Measurements from ENCODE around the gene CD151. TPM values are rescaled to one million over a fixed set of nuclear protein-coding genes. Genes with fewer than 3 reads are reported as not detected.

The CD151 gene
- total and polyA plus RNA-seq, 5 experiments from 2014 or later: 9.4 to 24.3 (median 11.2) TPM

DNA sequence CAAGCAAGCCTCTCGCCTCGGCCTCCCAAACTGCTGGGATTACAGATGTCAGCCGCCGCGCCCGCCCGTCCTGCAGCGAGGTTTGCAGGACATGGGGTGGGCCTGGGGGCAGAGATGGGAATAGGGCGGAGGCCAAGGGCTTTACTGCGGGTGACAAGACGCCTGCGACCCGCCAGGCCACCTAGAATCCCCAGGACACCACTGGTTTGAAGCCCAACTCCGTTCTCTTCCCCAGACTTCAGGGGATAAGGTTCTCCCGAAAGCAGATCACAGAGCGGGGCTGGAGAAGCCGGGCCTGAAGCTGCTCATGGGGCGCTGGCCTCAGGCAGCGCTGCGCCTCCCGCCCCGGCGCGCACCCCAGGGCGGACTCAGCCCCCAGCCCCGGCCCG, 9.2 kb downstream of the CD151 start:
- peak in 1 of 2 donors; percentile 4 for ATAC-seq
- Mint-ChIP-seq H3K4me3 (peak overlapping the region; percentile 78 to 91 (median 84)), H3K27ac (peak overlapping the region in 9 of 10 donors; percentile 59 to 83 (median 71)), H3K27me3 (peaks cover 0 to 1% (median 0%) of the 10 kb centered on the region in 5 donors), H3K4me1 (peaks cover 11 to 42% (median 36%) of the 10 kb centered on the region in 4 donors), H3K36me3 (peaks cover 0 to 9% (median 0%) of the 10 kb centered on the region in 3 donors), H3K9me3 (no peaks in the 10 kb centered on the region)
- DNase-seq: no peak
- POLR2A ChIA-PET: interaction anchor here (0.6 to 6.2 kb wide), 8 partner anchors 8 to 69 kb away, joined by 3 to 92 read pairs (median 10); partner anchors contain the start of genes CD151, CHID1, CRACR2B and PNPLA2

DNA sequence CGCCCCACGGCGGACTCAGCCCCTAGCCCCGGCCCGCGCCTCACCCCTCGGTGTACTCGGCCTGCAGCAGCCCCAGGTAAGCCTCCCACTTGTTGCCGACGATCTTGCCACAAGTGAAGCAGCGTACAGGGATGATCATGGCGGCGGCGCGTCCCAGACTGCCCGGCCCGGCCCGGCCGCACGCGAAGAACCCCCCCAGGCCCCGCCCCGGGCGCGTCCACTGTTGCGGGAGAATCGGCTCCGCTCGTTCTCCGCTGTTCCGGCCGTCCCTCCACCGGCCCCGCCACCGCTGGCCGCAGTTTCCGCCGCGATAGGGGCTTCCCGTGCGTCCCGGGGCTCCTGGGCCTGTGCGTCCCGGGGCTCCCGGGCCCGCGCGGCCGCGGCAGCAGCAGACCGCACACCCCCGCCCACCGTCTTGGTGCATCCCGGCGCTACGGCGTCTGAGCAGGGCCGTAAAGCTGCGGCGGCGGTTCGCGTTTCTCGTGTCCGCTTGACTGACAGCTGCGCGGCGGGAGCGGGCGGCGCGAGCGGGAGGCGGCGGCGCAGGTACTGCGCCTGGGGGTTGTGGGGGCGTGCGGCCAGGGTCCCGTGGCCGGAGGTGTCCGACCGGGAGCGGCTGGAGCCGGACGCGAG, 9.7 kb downstream of the CD151 start, which contains the start of the genes POLR2L and TSPAN4:
Gene POLR2L, minus strand, starts transcription at position 160 of the 633 bp plus-strand sequence. Its CDS starts 21 bp downstream, at position 139.
Gene TSPAN4, plus strand, starts transcription at position 483 of the 633 bp plus-strand sequence. CDS start 7,453 bp downstream, outside the sequence.
- ATAC-seq: peak; percentile 78 to 81
- peaks cover 11 to 41% (median 36%) of the 10 kb centered on the region in 4 donors for H3K4me1 Mint-ChIP-seq
- H3K27ac Mint-ChIP-seq: peak within 1 kb of the TSS in 9 of 10 donors; percentile 62 to 83 (median 75)
- peaks cover 0 to 9% (median 0%) of the 10 kb centered on the region in 3 donors for H3K36me3 Mint-ChIP-seq
- H3K4me3 Mint-ChIP-seq: peak within 1 kb of the TSS; percentile 78 to 91 (median 85)
- H3K9me3 Mint-ChIP-seq: no peaks in the 10 kb centered on the region
- DNase-seq: peak; percentile 68 to 98 (median 84)
- H3K27me3 Mint-ChIP-seq: peaks cover 0 to 1% (median 0%) of the 10 kb centered on the region in 5 donors
- POLR2A ChIA-PET: interaction anchor here (0.9 to 6.2 kb wide), 14 partner anchors 8 to 279 kb away, joined by 3 to 92 read pairs (median 6); partner anchors contain the start of genes CD151, CHID1, CRACR2B and PHRF1

DNA sequence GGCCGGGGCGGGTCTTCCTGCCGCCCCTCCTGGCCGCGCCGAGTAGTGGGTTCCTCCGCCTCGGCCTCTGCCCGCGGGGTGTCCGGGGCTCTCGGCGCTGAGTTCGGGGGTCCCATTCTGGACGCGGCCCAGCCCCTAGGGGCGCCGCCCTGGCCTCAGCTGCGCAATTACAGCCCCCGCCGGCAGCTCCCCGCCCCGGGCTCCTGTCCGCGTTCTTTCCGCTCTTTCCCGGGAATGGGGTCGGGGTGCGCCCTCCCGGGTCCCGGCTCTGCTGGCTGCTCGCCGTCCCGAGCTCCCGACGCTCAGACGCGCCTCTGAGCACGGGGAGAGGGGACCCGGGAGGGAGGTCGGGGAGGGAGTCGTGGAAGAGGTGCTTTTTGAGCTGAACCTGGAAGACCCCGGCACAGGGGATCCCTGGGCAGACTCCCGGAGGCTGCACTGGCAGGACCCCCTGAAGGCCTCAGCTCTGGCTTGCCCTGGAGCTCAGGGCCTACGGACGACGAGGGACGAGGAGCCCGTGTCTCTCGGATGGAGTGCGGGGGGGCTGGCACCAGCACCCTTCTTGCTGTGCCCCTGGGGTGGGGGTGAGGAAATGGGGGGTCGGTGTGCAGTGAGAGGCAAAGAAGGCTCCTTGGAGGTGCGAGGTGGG, 10.5 kb downstream of the CD151 start:
- Mint-ChIP-seq H3K9me3 (no peaks in the 10 kb centered on the region), H3K27ac (peak overlapping the region in 9 of 10 donors; percentile 44 to 79 (median 71))
- ATAC-seq: peak in 1 of 2 donors; percentile 14

DNA sequence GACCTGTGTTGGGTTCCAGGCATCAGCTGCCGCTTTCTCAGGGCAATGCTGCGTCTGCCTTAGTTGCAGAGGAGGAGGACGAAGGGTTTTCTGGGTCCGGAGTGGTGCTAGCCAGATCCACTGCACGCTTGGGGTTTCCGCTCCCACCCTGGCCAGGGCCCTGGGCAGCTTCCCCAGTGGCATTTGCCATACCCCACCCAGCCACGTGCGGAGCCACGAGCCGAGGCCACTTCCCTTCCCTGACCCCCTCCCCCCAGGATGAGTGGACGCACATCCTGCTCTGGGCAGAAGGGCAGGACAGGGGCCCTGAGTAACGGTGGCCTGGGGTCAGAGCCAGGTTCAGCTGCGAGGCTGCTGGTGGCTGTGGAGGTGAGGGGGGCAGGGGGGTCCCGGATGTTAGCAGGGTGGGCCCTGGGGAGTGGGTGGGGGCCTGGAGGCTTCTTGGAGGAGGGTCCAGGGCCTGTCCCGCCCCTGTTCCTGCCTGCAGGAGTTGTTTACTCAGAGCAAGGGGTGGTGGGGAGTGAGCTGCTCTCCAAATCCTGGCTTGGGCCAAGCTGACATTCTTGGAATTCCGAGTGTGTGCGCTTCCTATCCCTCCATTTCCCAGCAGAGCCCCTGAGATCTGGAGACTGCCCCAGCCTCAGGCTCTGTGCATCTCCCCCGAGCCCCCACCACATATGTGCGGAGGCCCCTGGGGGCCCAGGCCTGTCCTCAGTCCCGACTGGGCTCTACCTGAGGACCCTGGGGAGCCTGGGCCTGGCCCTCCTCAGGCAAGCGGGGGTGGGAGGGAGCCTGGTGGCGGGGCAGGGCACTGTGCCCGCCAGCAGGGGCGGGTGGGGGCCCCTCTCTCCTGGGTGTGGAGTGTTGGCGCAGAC, 11.3 kb downstream of the CD151 start:
- H3K27me3 Mint-ChIP-seq: peaks cover 0 to 4% (median 0%) of the 10 kb centered on the region in 5 donors
- H3K36me3 Mint-ChIP-seq: peaks cover 0 to 7% (median 0%) of the 10 kb centered on the region in 3 donors
- H3K4me1 Mint-ChIP-seq: peaks cover 11 to 47% (median 41%) of the 10 kb centered on the region in 4 donors
- DNase-seq (no peak), ATAC-seq (peak in 1 of 2 donors; percentile 9)
- no peaks in the 10 kb centered on the region for H3K9me3 Mint-ChIP-seq
- H3K27ac Mint-ChIP-seq: peak overlapping the region; percentile 44 to 79 (median 70)
- POLR2A ChIA-PET: interaction anchor here (1.0 to 6.2 kb wide), 7 partner anchors 7 to 67 kb away, joined by 4 to 92 read pairs (median 10); partner anchors contain the start of genes CD151, CHID1, CRACR2B and PNPLA2
- H3K4me3 Mint-ChIP-seq: peak overlapping the region; percentile 68 to 90 (median 79)

More for the DNA sequence above, 10.5 kb downstream of the CD151 start:
- H3K27me3 Mint-ChIP-seq: peaks cover 0 to 1% (median 0%) of the 10 kb centered on the region in 5 donors
- POLR2A ChIA-PET: interaction anchor here (0.6 to 6.2 kb wide), 15 partner anchors 9 to 280 kb away, joined by 3 to 92 read pairs (median 4); partner anchors contain the start of genes AP2A2, CD151, CHID1 and CRACR2B
- DNase-seq: no peak
- H3K4me1 Mint-ChIP-seq: peaks cover 11 to 41% (median 36%) of the 10 kb centered on the region in 4 donors
- peaks cover 0 to 9% (median 0%) of the 10 kb centered on the region in 3 donors for H3K36me3 Mint-ChIP-seq
- peak overlapping the region; percentile 68 to 90 (median 79) for H3K4me3 Mint-ChIP-seq

DNA sequence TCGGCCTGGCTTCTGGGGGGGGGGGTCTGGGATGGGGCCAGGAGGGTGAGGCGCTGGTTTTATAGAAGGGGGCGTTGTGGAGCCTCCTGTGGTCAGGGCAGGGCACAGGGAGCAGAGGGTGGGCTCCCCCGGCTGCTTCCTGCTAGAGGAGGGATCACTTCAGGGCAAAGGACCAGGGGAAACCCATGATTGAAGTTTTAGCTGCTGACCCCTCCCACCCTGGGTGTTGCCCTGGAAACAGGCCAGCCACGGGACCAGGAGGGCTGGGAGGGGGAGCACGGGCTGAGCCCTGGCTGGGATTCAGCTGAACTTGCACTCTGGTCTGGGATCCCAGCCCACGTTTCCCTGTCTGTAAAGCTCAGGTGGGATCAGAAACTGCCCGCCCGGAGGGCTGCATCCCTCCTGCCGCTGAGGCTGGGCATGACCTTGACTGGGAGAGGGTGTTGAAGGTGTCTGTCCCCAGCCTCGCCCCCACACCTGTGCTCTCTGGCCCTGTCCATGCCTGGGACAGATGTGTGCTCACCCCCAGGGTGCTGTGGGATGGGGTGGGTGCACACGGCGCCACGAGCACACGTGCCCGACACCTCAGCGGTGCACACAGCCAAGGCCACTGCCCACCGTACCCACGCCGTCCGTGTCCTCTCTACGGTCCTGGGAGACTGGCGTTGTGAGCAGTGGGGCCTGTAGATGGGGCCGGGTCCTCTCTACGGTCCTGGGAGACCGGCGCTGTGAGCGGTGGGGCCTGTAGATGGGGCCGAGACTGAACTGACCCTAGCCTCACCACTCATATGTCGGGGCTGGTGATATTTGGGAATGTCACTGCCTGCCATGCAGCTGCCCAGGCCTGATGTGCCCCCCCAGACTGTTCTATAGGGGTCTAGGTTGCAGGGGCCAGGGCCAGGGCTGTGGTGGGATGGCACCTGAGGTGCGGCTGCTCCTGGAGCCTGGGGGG, 12.2 kb downstream of the CD151 start:
- POLR2A ChIA-PET: interaction anchor here (0.8 to 6.2 kb wide), 5 partner anchors 8 to 35 kb away, joined by 4 to 92 read pairs (median 4); partner anchors contain the start of genes CD151, CRACR2B, PNPLA2 and RPLP2
- peak in 3 of 10 donors; percentile 51 to 63 (median 56) for DNase-seq
- Mint-ChIP-seq H3K4me3 (peak overlapping the region in 9 of 10 donors; percentile 9 to 80 (median 54)), H3K27ac (peak overlapping the region in 5 of 10 donors; percentile 20 to 59 (median 44)), H3K27me3 (peaks cover 0 to 7% (median 0%) of the 10 kb centered on the region in 5 donors), H3K4me1 (peaks cover 14 to 45% (median 40%) of the 10 kb centered on the region in 4 donors), H3K9me3 (no peaks in the 10 kb centered on the region), H3K36me3 (peaks cover 0 to 3% (median 0%) of the 10 kb centered on the region in 3 donors)
- ATAC-seq: peak in 1 of 2 donors; percentile 24

DNA sequence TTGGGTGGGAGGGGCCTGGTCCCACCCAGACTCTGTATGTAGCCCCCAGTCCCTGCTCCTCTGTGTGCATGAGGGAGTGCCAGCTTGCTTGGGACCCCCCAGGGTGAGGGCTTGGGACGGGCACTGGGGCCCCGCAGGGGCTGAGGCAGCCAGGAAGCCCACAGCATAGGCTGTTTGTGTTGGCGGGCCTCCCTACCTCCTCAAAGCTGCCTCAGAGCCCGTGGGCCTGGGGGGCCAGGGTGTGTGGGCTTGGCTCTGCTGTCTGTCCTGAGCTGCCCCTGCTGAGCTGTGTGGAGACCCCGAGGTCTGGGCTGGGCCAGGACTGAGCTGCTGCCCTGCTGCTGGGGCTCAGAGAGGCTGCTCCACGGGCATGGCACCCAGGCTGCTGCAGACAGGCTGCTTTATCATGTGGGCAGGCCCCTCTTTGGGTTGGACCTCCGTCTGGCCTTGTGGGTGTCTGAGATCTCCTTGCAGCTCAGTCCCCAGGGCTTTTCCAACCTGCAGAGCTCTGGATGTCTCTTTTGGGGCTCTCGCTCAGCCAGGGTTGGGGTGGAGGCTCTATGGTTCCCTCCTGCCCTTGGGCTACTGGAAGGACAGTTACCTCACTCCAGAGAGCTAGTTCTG, 13.2 kb downstream of the CD151 start:
- H3K27ac Mint-ChIP-seq: peak overlapping the region in 5 of 10 donors; percentile 20 to 67 (median 44)
- H3K4me3 Mint-ChIP-seq: peak overlapping the region in 4 of 10 donors; percentile 13 to 56 (median 20)
- H3K4me1 Mint-ChIP-seq: peaks cover 9 to 37% (median 30%) of the 10 kb centered on the region in 4 donors
- ATAC-seq (no peak), DNase-seq (no peak)
- POLR2A ChIA-PET: interaction anchor here (0.6 to 1.2 kb wide), 3 partner anchors 20 to 145 kb away, joined by 3 to 4 read pairs (median 3); partner anchors contain the start of gene RPLP2
- peaks cover 0 to 7% (median 0%) of the 10 kb centered on the region in 5 donors for H3K27me3 Mint-ChIP-seq
- no peaks in the 10 kb centered on the region for H3K9me3 Mint-ChIP-seq
- H3K36me3 Mint-ChIP-seq: no peaks in the 10 kb centered on the region

DNA sequence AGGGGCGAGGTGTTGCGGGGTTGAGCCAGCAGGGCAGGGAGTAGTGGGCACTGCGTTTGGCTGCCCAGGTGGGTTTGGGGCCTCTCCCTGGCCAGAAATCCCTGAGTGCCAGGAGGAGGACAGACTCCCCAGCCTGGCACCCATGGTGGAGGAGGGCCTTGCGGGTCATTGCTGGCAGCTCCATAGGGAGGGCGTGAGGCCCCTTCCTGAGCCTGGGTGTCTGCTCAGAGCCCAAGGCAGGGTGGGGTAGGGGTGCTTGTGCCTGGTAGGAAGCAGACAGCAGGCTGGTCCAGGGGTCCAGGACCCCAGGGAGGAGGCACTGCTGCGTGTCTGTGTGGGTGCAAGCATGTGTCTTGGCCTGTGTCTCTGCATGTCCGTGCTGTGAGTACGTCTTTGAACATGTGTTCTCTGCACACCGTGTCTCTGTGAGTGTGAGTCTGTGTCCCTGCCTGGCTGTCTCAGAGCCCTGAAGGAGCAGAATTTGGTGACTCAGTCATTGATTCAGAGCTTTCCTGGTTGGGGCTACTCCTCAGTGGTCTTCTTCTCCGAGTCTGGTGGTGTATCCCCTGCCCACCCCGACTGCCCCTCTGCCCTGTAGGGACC, 13.8 kb downstream of the CD151 start:
- H3K4me1 Mint-ChIP-seq: peaks cover 9 to 32% (median 24%) of the 10 kb centered on the region in 4 donors
- H3K27ac Mint-ChIP-seq: no peak overlapping the region
- H3K36me3 Mint-ChIP-seq: no peaks in the 10 kb centered on the region
- no peaks in the 10 kb centered on the region for H3K9me3 Mint-ChIP-seq
- peaks cover 0 to 7% (median 0%) of the 10 kb centered on the region in 5 donors for H3K27me3 Mint-ChIP-seq
- H3K4me3 Mint-ChIP-seq: peak overlapping the region in 3 of 10 donors; percentile 13 to 62 (median 14)
- POLR2A ChIA-PET: interaction anchor here (0.8 to 1.2 kb wide), 3 partner anchors 14 to 37 kb away, joined by 3 to 4 read pairs (median 4); partner anchors contain the start of gene RPLP2
- no peak for ATAC-seq
- no peak for DNase-seq

DNA sequence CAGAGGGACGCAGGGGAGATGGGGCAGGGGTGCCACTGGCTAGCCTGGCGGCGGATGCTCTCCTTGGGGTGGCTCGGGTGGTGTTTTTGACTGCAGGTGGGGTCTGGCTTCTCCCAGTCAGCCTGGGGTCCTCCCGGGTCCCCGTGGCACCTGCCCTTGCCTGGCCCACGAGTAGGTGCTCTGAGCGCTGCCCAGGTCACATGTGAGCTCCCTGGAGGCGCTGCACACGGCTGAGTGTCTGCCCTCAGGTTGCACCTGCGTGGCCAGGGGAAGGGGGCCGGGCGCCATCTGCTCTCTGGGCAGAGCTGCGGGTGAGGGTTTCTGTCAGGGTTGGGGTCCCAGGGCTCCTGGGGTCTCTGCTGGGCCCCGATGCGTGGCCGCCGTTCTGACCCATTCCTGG, 15.1 kb downstream of the CD151 start:
- Mint-ChIP-seq H3K4me1 (peaks cover 9 to 32% (median 22%) of the 10 kb centered on the region in 4 donors), H3K27ac (no peak overlapping the region), H3K9me3 (no peaks in the 10 kb centered on the region), H3K27me3 (peaks cover 0 to 7% (median 0%) of the 10 kb centered on the region in 5 donors), H3K36me3 (no peaks in the 10 kb centered on the region), H3K4me3 (peak overlapping the region in 1 of 10 donors; percentile 75)
- no peak for DNase-seq
- POLR2A ChIA-PET: interaction anchor here (0.5 to 1.7 kb wide), 8 partner anchors 10 to 203 kb away, joined by 3 to 6 read pairs (median 4); partner anchors contain the start of gene PNPLA2
- no peak for ATAC-seq

DNA sequence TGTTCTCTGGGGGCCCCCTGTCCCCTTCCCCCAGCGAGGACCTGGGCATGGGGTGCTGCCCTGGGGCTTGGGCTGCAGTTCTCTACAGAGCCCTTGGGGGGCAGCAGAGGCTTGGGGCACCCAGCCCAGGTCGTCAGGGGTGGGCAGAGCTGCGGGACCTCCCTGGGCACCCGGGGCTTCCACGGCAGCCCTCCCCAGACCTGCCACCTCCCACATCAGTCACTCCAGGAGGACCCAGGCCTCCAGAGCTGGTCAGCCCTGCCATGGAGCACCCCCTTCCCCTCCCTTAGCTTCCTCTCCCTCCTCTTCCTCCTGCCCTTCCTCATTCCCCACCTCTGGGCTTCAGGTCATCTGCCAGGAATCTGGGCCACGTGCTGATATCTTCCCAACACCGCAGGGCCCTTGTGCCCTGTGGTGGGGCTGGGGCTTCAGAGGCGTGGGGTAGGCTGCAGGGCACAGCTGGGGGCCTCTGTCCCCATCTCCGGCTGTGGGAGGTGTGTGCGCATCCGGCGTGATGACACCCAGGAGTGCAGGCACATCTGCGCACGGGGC, 15.7 kb downstream of the CD151 start:
- DNase-seq (peak; percentile 39 to 81 (median 67)), ATAC-seq (peak; percentile 61 to 65)
- Mint-ChIP-seq H3K36me3 (no peaks in the 10 kb centered on the region), H3K9me3 (no peaks in the 10 kb centered on the region), H3K27me3 (peaks cover 0 to 7% (median 0%) of the 10 kb centered on the region in 5 donors), H3K27ac (peak overlapping the region in 1 of 10 donors; percentile 67), H3K4me1 (peaks cover 7 to 29% (median 21%) of the 10 kb centered on the region in 4 donors), H3K4me3 (peak overlapping the region in 8 of 10 donors; percentile 26 to 75 (median 60))
- POLR2A ChIA-PET: interaction anchor here (0.9 to 1.7 kb wide), 5 partner anchors 11 to 203 kb away, joined by 3 to 6 read pairs (median 5); partner anchors contain the start of gene PNPLA2

Data from naive thymus-derived CD8-positive, alpha-beta T cell (primary cell).